Tibial artery (tissue), 4 donors: ENCODE results near the gene GPR143.

ENCODE experiments used
- DNase-seq, 2 donors: peaks; one replicate each; pipeline ENCODE4 v3.0.0-alpha.2; 2019
- H3K27ac ChIP-seq, 2 donors: fragments of 200-600 bp; sonication (generic) in 1 of 2; 1 replicate in 1 of 2; 2 replicates in 1 of 2; pipeline ENCODE4 v1.5.1; 2018 to 2019; ENCODE audit warnings: mild to moderate bottlenecking in 1 of 2
- H3K27me3 ChIP-seq, 2 donors: fragments of 200-600 bp; sonication (generic) in 1 of 2; one replicate each; pipeline versions ENCODE4 v1.5.1 to v1.6.0; 2016 to 2019
- H3K36me3 ChIP-seq, 3 donors: fragments of 200-600 bp; sonication (generic) in 2 of 3; one replicate each; pipeline ENCODE4 v1.5.1; 2016 to 2019; ENCODE audit warnings: mild to moderate bottlenecking in 2 of 3
- H3K4me1 ChIP-seq, 4 donors: fragments of 200-600 bp; sonication (generic) in 2 of 4; 1 replicate in 3 of 4; 2 replicates in 1 of 4; pipeline ENCODE4 v1.5.1; 2016 to 2019
- H3K4me3 ChIP-seq, 2 donors: fragments of 200-600 bp; sonication (generic) in 1 of 2; 1 replicate in 1 of 2; 2 replicates in 1 of 2; pipeline ENCODE4 v1.5.1; 2018 to 2019; ENCODE audit warnings: mild to moderate bottlenecking in 2 of 2
- H3K9me3 ChIP-seq, 3 donors: fragments of 200-600 bp; sonication (generic) in 1 of 3; one replicate each; pipeline ENCODE4 v1.5.1; 2016 to 2019
- intact Hi-C: fragments of 100-400 bp; cut with DNase I; formaldehyde crosslinking; loops from one replicate; pipeline ENCODE4 v1.15.0; 2023; ENCODE audit warnings: low total_unique reads
- TF ChIP-seq, protein P1 (sequence below), 2 experiments: fragments of 200-600 bp in 1 of 2; fragments of 450-650 bp in 1 of 2; IDR thresholded peaks; one replicate each; pipeline ENCODE4 v1.5.1; 2017 to 2019; ENCODE audit warnings: antibody characterized with exemption in 2 of 2, mild to moderate bottlenecking in 1 of 2, moderate library complexity in 1 of 2

Gene GPR143

DNA sequence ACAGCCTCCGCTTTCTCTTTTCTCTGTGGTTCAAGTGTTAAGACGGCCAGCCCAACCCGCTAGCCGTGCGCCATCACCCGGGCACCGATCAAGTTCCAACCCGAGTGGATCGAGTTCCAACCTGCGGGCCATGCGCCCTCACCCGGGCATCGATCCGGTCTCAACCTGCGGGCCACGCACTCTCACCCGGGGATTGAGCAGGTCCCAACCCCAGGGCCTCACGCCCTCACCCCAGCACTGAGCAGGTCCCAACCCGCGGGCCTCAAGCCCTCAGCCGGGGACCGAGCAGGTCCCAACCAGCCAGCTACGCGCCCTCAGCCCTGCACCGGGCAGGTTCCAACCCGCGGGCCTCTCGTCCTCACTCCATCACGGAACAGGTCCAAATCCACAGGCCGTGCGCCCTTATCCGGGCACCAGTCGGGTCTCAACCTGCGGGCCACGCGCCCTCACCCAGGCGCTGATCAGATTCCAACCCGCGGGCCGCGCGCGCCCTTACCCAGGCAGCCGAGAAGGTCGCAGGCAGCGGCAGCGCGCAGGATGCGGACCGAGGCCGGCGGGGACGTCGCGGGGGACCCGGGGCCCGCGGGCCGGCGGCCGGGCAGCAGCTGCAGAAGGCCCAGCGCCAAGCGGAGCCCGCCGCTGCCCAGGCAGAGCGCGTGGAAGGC, 443 bp downstream of the GPR143 start:
- H3K36me3 ChIP-seq, result no peaks in the 10 kb centered on the region
- no peak for DNase-seq

DNA sequence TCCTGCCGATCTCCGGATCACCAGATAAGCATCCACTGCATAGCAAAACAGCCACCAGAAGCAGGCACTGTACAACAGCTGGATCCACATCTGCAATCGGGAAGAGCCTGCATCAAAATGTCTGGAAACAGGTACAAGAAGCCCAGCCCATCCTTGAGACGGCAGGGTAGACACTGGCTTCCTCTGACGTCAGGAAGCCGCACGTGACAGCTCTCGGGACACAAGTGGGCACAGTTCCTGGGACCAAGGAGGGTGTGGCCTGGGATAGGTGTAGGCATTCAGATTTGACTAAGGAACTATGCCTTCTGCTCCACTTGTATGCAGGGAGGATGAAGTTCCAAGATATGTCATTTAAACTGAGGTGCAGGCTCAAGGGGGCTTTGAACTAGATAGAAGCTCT, 6.3 kb downstream of the GPR143 start:
- TF ChIP-seq, protein P1, sequence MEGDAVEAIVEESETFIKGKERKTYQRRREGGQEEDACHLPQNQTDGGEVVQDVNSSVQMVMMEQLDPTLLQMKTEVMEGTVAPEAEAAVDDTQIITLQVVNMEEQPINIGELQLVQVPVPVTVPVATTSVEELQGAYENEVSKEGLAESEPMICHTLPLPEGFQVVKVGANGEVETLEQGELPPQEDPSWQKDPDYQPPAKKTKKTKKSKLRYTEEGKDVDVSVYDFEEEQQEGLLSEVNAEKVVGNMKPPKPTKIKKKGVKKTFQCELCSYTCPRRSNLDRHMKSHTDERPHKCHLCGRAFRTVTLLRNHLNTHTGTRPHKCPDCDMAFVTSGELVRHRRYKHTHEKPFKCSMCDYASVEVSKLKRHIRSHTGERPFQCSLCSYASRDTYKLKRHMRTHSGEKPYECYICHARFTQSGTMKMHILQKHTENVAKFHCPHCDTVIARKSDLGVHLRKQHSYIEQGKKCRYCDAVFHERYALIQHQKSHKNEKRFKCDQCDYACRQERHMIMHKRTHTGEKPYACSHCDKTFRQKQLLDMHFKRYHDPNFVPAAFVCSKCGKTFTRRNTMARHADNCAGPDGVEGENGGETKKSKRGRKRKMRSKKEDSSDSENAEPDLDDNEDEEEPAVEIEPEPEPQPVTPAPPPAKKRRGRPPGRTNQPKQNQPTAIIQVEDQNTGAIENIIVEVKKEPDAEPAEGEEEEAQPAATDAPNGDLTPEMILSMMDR (IDR thresholded peaks at IDR 0.05), result no peak
- Histone ChIP-seq H3K4me3 (no peak overlapping the region), H3K27ac (no peak overlapping the region), H3K9me3 (peaks cover 0 to 7% (median 4%) of the 10 kb centered on the region in 3 donors), H3K4me1 (no peaks in the 10 kb centered on the region), H3K36me3 (no peaks in the 10 kb centered on the region), H3K27me3 (no peaks in the 10 kb centered on the region)
- DNase-seq, result no peak
- intact Hi-C loops, result no loop called here

More for the DNA sequence above, 443 bp downstream of the GPR143 start:
- Histone ChIP-seq H3K4me1 (no peaks in the 10 kb centered on the region), H3K27ac (no peak overlapping the region), H3K9me3 (peaks cover 0 to 4% (median 0%) of the 10 kb centered on the region in 3 donors), H3K27me3 (peaks cover 0 to 10% of the 10 kb centered on the region in 2 donors), H3K4me3 (no peak overlapping the region)
- intact Hi-C loops, result no loop called here
- TF ChIP-seq, protein P1 (IDR thresholded peaks at IDR 0.05), result no peak

DNA sequence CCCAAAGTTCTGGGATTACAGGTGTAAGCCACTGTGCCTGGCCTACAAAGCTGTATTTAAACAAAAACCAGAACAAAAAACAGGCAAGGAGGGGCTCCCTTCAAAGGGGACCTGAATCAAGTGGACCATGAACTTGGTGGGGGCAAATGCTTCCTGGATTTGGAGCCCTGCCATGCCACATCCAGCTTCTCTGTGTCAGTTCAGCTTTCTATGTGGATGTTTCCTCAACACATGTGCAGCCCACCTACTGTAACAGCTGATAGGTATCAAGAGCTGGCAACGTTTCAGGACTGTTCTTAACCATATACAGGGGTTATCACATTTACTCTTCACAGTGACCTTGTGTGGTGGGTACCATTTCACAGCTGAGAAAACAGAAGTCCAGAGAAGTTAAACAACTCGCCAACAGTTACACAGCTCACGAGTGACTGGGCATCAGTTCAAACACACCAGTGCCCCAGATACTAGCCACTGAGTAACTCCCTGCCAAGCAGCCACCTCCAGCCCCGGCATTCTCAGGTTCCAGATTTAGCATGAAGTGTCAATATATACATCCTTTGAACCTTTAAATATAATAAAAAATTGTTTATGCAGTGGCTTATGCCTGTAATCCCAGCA, 7.5 kb downstream of the GPR143 start:
- no peak for DNase-seq
- intact Hi-C loops, result no loop called here

DNA sequence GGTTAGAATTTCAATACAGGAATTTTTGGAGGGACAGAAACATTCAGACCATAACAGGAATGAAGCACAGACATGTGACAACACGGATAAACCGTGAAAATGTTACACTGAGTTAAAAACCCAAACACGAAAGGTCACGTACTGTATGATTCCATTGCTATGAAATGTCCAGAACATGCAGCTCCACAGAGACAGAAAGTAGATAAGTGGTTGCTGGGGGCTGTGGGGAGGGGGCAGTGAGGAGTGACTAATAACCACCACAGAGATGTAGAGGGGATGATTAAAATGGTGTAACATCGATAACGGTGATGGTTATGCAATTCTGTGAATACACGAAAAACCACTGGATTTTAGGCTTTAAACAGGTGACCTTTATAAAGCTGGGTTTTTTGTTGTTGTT, 8.3 kb downstream of the GPR143 start:
- Histone ChIP-seq H3K36me3 (no peaks in the 10 kb centered on the region), H3K4me1 (no peaks in the 10 kb centered on the region), H3K27ac (no peak overlapping the region), H3K4me3 (no peak overlapping the region), H3K27me3 (no peaks in the 10 kb centered on the region), H3K9me3 (peaks cover 0 to 7% (median 4%) of the 10 kb centered on the region in 3 donors)
- intact Hi-C loops, result no loop called here
- TF ChIP-seq, protein P1 (IDR thresholded peaks at IDR 0.05), result no peak
- DNase-seq, result no peak

More for the DNA sequence above, 7.5 kb downstream of the GPR143 start:
- TF ChIP-seq, protein P1 (IDR thresholded peaks at IDR 0.05), result no peak
- H3K4me1 ChIP-seq, result no peaks in the 10 kb centered on the region
- no peak overlapping the region for H3K27ac ChIP-seq
- no peaks in the 10 kb centered on the region for H3K36me3 ChIP-seq
- H3K4me3 ChIP-seq, result no peak overlapping the region
- no peaks in the 10 kb centered on the region for H3K27me3 ChIP-seq
- peaks cover 0 to 7% (median 4%) of the 10 kb centered on the region in 3 donors for H3K9me3 ChIP-seq

DNA sequence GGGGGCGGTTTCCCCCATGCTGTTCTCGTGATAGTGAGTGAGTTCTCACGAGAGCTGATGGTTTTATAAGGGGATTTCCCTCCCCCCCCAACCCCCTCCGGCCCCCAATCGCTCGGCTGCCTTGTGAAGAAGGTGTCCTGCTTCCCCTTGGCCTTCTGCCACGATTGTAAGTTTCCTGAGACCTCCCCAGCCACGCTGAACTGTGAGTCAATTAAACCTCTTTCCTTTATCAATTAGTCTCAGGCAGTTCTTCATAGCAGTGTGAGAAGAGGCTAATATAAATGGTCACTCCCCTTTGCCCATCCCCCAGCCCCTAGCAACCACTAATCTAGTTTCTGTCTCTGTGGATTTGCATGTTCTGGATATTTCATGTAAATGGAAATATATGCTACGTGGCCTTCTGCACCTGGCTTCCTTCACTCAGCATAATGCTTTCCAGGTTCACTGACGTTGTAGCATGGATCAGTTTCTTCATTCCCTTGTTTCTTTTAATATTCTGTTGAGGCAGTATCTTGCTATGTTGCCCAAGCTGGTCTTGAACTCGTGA, 16.4 kb downstream of the GPR143 start:
- TF ChIP-seq, protein P1 (IDR thresholded peaks at IDR 0.05), result no peak
- H3K9me3 ChIP-seq, result no peaks in the 10 kb centered on the region
- no peak overlapping the region for H3K4me3 ChIP-seq
- intact Hi-C loops, result no loop called here
- no peaks in the 10 kb centered on the region for H3K4me1 ChIP-seq
- no peak overlapping the region for H3K27ac ChIP-seq
- DNase-seq, result no peak
- no peaks in the 10 kb centered on the region for H3K27me3 ChIP-seq
- H3K36me3 ChIP-seq, result no peaks in the 10 kb centered on the region
